DMS79 treated with DMSO at 0.1 percent for 48 hours (cell line): ENCODE data around the gene TRIM10.
A peak's percentile ranks its signal among the peaks of the same experiment; 100 is the strongest.
"Not testable (repeated sequence)": the region's sequence is repeated elsewhere in the genome, so short reads cannot be mapped to it uniquely, and the experiment has no call there.

Source experiments
- DNase-seq: peaks from one replicate; lab custom pipeline; 2025; lab: John Stamatoyannopoulos, UW

Gene TRIM10

DNA sequence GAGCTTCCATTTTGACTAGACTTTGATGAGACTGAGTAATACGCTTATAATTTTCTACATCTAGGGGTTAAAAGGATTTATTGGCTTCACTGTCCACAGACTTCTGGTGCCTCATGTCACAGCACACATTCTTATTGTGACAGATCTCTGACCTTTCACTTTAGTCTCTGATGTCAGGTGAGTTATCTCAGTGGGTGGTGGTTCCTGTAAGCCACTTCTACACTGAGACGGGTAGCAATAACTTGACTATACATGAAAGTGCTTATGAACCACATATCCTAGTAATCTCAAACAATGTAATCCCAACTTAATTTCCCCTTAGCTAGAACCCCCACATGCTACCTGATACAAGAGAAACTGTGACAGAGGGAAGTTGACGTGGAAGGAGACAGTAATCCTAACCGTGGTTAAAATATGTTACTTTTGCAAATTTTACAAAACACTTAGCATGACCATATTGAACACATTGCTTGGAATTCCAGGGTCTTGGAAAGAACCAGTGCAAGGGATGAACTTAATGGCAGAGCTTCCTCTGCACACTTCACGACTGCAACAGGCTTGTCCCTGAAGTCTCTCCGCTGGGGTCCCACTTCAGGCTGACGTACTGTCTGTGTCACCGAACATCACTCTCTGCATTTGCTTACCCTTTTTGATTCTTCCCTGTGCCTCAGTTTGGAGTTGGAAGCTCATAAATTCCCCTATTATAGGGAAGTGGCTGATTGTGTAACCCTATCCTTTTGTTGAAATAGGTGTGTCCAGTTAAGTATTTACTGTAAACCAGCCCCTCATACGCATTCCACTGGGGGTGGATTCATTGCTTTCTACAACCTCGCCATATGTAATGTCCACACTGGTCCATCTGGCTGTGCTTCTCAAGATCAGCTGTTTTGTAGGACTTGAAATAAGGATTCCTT is 31.5 kb downstream of the TRIM10 start:
- no peak for DNase-seq

DNA sequence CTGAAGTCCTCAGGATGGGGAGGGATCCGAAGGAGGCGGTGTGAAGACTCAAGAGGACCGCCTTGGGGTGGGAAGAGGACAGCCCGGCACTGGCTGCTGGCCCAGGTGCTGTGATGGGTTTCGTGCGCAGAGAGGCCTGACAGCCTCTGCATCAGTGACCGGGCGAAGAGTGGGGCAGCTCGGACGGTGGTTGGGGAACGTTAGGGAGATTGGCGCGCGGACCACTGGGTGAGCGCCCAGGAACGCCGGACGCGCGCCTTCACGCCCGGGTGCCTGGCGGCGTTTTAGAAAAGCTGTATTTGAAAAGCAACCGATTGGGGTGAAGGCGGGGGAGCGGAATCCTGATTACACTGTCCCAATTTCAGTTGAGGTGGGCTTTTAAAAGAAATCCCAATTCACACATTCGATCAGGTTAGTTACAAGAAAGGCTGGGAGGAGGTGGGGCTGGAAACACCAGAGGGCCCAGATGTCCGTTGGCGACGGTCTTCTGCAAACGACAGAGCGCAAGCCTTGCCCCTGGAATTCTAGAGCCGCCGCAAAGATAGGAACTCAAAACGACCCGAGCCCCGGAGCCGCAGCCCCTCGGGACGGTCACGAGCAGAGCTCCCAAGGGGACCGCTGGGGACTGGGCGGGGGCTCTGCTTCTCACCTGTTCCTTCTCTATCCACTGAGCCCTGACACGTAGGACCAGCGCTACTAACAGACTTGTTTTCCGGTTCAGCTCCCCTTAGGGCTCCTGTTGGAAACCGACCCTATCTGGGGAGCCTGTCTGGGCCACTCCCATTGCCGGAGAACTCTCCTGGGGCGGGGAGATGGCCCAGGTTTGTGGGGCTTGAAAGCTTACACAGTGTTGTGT is 33.5 kb downstream of the TRIM10 start:
- DNase-seq = no peak

DNA sequence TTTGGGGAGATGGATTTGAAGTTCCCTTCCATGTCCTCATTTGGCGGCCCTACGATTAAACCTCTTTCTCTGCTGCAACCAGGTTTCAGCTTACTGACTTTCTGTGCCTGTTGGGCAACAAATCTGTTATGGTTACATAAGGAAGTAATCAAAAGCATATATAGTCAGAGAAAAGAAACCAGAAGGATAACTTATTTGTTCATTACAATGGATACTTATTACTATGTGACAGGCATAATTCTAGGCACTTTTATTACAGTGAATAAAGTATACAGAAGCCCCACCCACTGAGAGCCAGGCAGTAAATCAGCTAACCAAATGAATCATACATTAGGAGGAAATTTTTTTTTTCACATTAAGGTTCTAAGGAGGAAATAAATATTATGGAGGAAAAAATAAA is 38.5 kb downstream of the TRIM10 start:
- DNase-seq = no peak

DNA sequence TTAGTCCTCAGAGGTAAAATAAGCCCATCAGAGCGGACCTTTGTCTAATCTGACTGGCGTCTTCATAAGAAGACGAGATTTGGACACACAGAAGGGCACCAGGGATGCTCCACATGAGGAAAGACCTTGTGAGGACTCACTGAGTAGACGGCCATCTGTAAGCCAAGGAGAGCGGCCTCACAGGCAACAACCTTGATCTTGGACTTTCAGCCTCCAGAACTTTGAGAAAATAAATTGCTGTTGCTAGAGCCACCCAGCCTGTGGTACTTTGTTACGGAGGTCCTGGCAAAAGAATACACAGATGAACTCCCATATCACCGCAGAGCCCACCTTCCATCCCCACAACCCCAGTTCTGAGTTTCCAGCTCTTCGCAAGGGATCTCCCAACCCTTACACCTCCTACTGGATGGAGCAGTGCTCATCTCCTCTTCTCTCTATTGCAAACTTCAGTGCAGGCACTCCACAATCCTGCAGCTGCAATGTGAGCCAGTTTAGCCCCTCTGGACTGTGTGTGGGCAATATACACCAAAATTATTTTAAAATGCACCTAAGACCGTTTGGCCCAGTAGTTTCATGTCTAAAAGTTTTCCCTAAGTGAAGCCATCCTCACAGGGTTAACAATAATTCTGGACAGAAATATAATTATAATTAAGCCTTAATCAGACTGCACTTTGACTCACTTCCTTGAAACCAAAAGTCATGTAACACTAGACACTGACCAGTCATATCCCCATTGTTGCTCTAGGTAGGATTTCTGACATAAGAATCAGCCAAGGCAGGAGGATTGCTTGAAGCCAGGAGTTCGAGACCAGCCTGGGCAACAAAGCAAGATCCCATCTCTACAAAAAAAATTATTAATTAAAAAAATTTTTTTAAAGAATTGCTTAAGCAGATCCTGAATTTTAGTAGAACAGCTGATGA is 39.3 kb downstream of the TRIM10 start:
- no peak for DNase-seq

DNA sequence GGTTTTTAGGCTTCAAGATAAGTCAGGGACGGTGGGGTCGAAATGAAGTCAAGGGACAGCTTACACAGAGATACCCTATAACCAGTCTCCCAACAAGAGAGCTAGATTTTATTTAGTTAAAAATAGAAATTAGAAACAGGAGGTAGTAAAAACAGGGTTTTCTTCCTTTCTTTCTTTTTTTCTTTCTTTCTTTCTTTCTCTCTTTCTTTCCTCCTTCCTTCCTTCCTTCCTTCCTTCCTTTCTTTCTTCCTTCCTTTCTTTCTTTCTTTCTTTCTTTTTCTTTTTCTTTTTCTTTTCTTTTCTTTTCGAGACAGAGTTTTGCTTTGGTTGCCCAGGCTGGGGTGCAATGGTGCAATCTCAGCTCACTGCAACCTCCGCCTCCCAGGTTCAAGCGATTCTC is 42.3 kb downstream of the TRIM10 start:
- DNase-seq = not testable (repeated sequence)

DNA sequence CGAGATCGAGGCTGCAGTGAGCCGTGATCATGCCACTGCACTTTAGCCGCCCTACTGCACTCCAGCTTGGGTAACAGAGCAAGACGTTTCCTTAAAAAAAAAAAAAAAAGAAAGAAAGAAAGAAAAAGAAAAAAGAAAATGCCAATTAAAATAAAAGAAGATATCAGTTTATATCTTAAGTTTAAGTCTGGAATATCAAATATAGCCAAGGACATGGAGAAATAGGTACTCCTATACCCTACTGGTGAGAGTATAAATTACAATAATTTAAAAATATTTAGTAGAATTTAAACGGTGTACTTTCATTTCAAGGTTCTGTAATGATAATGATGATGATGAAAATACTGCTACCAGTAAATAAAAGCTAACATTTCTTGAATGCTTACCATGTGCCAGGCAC is 44.3 kb downstream of the TRIM10 start:
- DNase-seq = no peak

DNA sequence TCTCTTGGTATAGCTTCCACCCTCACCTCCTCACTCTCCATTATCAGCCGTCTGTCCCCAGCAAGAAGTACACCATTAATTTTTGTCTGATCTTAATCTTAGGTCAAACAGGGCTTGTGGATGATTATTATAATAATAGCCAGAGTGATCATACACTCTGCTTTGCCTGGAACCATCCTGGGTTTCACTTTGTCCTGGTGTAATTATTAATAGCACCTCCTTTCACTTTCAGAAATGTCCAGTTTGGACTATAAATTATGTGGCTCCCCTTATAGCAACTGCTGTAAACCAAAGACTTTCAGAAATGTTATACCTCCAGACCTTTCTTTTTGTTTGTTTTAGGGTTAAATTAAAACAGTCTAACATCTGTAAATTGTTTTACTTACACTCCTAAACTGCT is 47.2 kb downstream of the TRIM10 start:
- DNase-seq = no peak

DNA sequence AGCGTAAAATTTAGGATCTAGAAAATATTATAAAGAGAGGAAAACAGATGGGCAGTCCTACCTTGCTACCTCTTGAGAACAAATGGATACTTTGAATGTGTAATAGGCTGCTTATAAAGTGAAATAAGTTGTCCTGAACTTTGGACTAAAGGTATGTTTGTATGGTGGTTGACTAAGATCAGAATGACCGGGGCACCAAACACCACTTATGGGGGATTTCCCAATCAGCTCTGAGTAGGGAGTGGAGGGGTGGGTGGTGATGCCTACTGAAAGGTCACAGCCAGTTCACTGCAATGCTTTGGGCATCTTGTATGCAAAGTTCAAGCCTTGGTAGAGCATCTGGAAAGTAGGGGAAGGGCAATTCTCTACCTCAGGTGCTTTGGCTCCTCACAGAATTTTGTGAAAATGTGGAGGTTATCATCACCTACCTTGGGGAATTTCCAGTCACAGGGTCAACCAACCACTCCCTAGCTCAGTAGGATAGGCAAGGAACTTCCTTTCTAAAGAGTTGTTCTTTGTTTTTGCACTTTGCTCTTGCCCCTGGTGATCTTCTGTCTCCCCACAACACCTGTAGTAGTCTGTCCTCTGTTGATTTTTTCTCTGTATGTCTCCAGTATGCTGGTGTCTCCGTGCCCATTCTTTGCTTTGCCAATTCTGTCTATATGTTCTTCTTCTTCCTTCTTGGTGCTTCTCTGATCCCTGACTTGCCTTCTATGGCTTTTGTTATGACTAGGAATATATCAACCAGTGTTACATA is 47.8 kb downstream of the TRIM10 start, which contains the start of gene TRIM31:
Gene TRIM31 (minus strand): TSS at position 88 of the 757 bp plus-strand sequence. CDS start 285 bp downstream, outside the sequence.
- DNase-seq = no peak

DNA sequence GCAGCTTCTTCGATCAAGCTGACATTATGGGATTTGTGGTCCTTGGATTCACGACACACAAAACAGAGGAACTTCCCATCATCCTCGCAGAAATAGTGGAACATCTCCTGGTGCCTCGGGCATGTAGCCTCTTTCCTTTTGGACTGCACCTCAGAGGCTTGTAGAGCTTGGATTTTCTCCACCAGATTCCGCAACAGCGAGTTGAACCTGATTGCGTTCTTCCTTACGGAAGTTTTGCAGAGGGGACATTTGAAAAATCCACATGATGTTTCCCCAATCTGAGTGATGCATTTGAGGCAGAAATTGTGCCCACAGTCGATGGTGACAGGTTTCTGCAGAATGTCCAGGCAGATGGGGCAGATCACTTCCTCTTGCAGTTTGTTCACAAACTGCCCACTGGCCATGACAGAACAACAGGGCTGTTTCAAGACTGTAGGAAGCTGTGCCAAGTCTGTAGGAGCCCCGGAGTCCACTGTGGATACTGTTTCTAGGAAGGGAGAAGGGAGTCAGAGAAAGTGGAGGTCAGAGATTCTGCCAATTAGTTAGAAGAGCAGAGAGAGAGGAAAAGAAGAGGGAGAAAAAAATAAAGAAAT is 48.5 kb downstream of the TRIM10 start:
- no peak for DNase-seq

DNA sequence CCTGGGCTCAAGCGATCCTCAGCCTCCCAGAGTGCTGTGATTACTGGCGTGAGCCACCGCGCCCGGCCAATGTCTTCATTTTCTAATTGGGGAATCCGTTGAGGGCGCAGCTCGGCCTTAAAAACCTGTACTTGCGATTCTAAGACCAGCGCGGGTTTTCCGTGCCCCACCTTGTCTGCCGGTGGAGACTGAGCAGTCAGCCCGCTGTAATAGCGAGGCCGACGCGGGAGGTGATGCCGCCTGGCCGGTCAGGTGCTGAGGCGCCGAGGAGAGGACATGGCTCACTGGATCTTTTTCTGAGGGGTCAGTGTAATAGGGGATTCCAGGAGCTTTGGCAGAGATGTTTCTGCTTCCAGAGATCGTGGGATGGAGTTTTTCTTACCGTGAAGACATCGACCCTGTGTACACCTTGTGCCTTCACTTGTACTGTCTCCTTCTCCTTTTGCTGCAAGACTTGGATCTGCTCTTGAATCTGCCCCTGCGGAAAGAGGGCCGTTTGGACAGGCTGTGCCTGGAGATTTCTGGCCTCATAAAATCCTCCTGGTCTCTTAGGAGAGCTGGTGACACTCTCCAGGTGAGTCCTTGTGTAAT is 49.6 kb downstream of the TRIM10 start:
- no peak for DNase-seq

DNA sequence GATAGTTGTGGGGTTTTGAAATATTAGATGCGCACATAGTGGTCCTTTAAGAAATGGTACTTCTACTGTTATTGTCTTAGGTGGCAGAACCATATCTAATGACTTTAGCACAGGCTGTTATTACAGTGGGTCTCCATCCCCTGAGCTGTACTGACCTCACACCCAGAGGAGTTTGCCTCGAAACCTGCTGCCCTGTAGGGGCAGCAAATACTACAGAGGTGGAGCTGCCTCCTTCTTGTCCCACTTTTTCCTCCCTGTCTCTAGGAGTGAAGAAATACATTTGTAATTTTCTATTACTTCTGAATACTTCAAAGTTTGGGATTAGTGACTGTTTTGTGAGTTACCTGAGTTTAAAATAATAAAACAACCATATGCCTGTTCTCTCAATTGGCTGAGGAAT is 56.4 kb downstream of the TRIM10 start:
- no peak for DNase-seq

DNA sequence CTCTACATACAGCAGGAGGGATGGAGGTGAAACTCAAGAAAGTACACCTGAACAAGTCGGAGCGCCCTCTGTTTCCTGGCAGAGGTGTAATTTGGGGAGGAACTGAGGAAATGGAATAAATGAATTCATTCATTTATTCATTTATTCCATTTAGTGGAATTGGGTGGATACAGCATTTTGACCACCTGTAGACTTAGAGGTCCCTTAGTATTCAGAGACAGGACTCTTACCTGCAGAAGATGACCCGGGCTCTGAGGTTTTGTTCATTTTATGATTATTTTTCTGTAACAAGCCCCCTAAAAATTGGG is 57.2 kb downstream of the TRIM10 start:
- DNase-seq = no peak

DNA sequence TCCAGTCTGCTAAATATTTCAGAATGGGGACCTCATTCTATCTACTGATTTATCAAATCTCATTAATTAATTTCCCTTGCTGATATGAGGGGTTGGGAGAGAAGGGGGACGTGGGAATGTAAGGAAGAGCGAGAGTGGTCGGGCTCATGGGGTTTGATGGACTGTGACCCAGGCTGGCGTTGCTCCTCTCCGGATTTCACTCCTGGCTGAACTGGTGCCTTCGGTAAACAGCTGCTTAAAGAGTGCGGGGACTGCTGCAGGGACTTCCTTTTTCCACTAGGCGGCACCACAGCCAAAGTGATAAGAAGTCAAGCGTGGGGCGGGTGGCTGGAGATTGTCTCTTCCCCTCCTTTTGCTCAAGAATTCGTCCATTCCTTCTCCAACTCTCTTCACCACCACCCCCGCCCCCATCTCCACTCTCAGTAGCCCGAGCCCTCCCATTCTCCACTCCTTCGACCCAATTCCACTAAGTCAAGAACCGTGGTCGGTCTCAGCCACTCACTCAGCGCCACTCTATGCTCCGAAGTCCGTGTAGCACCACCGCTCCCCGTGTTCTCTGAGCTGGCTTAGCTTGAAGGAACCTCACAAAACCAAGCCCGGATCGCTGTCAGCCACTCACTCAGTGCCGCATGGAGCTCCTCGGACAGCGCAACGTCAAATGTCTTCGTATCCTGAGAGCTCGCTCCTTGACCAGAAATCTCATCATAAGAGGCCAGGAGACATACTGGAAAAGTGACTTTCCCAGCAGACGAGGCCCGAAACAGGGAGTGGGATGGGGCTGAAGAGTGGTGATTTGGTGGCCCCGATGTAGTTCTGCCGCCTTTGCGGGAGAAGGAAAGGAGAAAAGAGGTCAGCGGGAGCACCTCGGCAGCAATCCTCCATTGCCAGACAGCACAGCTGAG is 57.8 kb downstream of the TRIM10 start:
- DNase-seq = peak; percentile 80

DNA sequence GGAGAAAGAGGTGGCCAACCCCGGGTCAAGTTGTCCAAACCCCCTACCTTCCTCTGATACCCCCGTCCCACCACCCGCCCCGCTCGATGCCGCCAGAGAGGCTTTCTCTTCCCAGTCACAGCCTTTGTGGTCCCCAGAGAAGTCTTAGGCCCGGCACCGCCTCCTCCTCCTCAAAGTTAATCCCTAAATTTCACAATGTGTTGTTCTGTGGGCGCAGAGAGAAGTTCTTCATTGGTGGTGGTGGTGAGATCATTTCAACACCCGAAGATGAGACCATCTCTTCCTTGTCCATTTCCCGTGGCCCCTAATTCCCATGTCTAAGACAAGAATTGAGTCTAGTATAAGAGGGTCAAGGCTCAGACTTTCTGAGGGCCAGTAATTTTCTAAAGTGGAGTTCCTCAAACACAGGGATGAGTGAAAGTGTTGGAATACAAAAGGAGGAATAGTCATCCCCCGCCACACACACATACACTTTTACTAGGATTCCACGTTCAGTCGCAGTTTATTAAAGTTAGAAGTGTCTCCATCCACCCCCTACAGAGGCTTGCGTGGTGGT is 58.5 kb downstream of the TRIM10 start:
- no peak for DNase-seq
